Fibroblast of upper back skin (primary cell): ENCODE measurements around the gene KANSL1.

Source experiments
- DNase-seq: peaks from one replicate; pipeline ENCODE4 v3.0.0-alpha.2; 2013

Gene KANSL1

GRCh38 chr17:46166692-46167249, 26.5 kb downstream of the KANSL1 start:
- no peak for DNase-seq

GRCh38 chr17:46163929-46164594, 29.2 kb downstream of the KANSL1 start:
- no peak for DNase-seq

DNA sequence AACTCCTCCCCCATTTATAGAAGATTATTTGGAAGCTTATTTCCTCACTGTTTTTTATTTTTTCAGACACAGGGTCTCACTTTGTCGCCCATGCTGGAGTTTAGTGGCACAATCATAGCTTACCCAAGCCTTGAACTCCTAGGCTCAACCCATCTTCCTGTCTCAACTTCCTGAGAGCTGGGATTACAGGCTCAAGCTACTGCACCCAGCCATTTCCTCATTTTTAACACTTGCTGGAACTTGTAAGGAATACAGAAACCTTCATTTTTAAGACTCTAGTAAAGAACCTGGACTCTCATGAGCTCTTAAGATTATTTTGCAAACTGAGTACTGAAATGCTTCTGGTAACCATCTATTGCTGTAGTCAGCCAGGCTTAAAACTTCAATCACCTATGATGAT, 29.9 kb downstream of the KANSL1 start:
- DNase-seq = no peak

DNA sequence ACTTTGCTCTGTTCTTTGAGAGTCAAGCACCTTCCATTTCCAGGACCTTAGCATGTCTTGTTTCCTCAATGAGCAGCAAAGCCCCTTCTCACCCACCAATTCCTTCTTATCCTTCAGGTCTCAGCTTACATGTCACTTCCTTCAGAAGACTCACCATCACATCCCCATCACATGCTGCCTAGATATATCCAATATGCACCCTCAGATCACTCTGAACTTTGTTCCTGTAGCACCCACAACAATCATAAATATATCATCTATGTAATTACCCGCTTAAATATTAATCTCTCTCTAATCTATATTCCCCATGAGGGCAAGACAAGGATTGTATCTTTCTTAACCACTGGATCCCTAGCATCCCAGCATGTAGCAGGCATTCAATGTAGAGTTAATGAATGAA, 30.4 kb downstream of the KANSL1 start:
- no peak for DNase-seq

DNA sequence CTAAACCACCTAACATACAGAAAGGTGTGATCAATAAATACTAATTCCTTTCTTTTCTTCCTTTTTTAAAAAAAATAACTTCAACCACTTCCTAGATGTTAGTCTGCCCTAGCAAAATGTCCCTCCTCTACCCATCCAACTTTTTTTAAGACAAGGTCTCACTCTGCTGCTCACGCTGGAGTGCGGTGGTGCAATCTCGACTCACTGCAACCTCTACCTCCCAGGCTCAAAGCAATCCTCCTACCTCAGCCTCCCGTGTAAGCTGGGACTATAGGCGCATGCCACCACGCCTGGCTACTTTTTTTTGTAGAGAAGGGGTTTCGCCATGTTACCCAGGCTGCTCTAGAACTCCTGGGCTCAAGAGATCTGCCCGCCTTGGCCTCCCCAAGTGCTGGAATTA, 33.1 kb downstream of the KANSL1 start:
- no peak for DNase-seq

GRCh38 chr17:46159686-46160085, 33.5 kb downstream of the KANSL1 start:
- peak; percentile 43 for DNase-seq

DNA sequence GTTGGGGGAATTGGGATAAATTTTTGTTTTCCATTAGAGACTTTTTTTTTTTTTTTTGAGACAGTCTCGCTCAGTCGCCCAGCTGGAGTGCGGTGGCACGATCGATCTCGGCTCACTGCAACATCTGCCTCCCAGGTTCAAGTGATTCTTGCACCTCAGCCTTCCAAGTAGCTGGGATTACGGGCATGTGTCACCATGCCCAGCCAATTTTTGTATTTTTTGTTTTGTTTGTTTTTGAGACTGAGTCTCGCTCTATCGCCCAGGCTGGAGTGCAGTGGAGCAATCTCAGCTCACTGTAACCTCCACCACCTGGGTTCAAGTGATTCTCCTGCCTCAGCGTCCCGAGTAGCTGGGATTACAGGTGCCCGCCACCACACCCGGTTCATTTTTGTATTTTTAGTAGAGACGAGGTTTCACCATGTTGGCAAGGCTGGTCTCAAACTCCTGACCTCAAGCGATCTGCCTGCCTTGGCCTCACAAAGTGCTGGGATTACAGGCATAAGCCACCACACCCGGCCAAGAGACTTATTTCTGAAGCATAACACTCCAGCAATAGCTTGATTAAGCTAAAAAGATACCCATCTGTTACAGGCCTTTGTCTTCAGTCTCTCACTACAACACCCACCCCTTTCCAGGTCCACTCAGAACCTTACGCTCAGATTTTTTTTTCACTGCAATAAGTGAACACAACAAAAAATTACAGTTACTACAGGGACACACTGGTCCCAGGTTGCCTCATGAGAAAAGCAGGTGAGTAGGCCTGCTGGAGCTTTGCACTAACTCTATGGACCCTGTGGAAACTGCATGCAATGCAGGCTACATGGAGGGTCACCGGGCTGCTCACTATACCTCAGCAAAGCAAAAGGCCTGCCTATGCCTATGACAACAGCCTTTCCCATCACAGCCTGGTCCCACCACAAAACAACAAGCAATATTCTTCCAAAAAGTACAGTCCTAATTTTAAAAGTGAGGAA, 34.6 kb downstream of the KANSL1 start:
- DNase-seq = no peak

GRCh38 chr17:46157443-46158062, 35.7 kb downstream of the KANSL1 start:
- DNase-seq = peak; percentile 64

- peak; percentile 62 for DNase-seq
Measured at GRCh38 chr17:46154151-46154816, 38.9 kb downstream of the KANSL1 start.

- no peak for DNase-seq
Measured at GRCh38 chr17:46152423-46152822, 40.8 kb downstream of the KANSL1 start.

GRCh38 chr17:46151762-46152161, 41.5 kb downstream of the KANSL1 start:
- peak; percentile 74 for DNase-seq

- no peak for DNase-seq
Measured at GRCh38 chr17:46150216-46150963, 42.8 kb downstream of the KANSL1 start.

DNA sequence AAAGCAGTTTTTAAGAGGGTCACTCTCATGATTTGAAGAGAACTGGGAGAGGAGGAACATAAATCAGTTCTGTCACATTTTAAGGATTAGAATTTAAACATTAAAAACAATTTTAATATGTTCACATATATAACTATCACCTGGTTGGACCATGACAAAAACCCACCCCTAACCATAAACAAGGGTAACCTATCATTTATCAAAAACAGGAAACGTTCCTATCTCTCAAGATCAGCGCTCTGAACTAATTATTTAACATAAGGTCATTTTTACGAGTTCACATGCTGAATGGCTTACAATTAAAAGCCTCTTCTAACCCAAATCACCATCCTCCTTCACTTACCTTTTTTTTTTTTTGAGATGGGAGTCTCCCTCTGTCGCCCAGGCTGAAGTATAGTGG, 45.0 kb downstream of the KANSL1 start:
- DNase-seq = no peak

DNA sequence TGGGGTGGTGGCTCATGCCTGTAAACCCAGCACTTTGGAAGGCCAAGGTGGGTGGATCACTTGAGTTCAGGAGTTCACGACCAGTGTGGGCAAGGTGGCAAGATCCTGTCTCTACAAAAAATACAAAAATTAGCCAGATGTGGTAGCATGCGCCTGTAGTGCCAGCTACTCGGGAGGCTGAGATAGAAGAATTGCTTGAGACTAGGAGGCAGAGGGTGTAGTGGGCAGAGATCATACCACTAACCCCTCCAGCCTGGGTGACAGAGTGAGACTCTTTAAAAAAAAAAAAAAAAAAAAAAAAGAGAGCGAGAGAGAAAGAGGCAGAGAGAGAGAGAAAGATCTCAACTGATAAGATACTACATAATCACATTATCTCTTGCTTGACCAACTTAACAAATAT, 45.9 kb downstream of the KANSL1 start:
- no peak for DNase-seq

DNA sequence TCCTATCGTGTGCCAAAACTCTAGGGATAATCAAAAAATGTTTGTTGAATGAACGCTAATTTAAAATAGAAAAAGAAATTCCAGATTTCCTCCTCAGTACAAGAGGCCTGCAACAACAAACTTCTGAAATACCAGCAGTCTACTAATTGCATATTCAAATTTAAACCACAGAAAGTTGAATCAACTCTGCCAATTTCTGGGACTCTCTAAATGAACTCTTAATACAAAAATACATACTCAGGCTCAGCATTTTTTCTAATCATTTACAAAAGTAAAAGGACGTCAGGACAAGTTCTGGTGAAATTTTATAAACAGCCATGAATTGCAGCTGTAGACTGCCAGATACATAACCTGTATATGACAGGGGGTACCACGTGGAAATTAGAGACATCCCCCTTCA, 49.0 kb downstream of the KANSL1 start:
- no peak for DNase-seq

DNA sequence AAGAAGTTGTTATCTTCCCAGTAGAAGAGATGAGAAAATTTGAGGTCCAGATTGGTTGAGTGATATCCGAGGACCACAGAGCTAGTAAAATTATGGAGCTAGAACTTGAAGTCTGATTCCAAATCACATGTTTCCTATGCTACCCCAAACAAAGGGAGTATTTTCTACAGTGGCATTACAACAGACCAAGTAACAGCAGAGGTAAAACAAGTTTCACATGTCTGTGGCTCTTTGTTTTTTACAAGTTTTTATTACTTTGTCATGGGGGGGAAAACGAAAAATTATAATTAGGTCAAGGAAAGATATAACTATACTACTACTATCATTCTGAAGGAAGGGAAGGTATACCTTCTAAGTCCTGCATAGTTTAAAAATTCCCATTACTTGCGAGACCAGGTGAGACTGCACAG, 49.4 kb downstream of the KANSL1 start:
- DNase-seq = no peak

GRCh38 chr17:46141645-46142044, 51.6 kb downstream of the KANSL1 start:
- no peak for DNase-seq

- DNase-seq = no peak
Measured at GRCh38 chr17:46140645-46141197, 52.5 kb downstream of the KANSL1 start.

DNA sequence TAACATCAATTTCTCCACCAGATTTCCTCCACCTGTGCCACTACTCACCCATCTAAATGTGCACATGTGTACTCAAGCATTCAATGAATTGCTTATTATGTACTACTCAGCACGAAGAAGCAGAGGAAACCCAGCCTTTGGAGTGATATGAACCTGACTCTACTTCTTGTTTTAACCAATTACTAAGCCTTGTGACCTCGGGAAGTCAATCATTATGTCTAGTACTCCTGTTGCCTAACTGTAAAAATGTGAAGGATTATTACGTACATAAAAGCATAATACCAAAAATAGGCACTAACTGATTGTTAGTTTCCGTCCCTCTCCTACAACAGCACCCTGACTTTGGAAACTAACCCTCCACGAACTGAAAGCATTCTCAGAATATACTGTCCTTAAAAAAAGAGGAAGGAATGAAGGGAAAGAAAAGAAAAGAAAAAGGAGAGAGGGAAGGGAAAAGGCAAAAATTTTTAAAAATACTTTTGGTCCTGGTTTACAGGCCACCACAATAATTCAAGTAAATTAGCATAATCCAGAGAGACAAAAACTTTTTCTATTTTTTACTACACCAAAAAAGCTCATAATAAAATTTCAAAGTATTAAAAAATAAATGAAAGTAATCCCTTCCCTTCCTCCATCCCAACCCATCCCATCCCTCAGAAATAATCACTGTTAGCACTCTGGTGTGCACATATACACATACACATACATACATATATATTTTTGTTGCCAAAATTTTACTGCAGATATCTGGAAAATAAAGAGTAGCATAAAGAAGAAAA, 53.6 kb downstream of the KANSL1 start:
- no peak for DNase-seq

DNA sequence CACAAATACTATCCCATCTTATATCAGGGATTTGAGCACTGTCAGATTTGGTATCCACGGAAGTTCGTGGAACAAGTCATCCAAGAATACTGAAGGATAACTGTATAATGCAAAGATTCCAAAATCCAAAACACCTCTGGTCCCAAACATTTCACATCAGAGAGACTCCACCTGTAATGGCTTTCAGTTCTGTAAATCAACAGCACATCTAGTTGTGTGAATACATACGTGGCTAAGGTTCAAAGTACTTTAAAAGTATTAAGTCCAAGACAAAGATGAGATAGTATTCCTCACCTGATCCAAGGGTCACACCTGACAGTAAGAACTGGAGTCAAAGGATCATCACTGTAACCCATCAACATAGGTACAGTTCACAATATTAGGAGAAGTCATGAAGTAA, 54.8 kb downstream of the KANSL1 start:
- DNase-seq = no peak

GRCh38 chr17:46136820-46137219, 56.4 kb downstream of the KANSL1 start:
- peak; percentile 31 for DNase-seq
